GM19463 (cell line): ENCODE results near the gene ADAMTSL3.
"Not testable (repeated sequence)": the region's sequence is repeated elsewhere in the genome, so short reads cannot be mapped to it uniquely, and the experiment has no call there.

Experiments used
- ATAC-seq: cut with Tn5 transposase; IDR thresholded peaks from one replicate; pipeline ENCODE4 v1.9.1; 2021; ENCODE audit warnings: mild to moderate bottlenecking, moderate library complexity; ENCODE audit not compliant: unreplicated experiment

The ADAMTSL3 gene

DNA sequence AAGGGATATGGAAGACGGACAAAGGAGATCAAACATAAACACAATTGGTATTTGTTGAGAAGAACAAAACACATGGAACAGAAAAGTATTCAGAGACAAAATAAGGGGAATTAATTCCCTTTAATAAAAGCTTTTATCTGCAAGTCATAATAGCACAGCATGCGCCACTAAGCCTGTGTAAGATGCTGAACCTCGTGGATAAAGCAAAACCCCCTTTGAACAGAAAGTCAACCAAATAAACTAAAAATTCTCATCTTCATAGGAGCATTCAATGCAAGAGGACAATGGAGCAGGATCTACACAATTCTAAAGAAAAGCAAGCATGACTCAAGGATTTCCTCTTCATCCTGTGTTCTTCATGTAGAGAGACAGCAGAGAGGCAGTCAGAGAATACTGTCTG is 307.4 kb downstream of the ADAMTSL3 start:
- no peak for ATAC-seq

DNA sequence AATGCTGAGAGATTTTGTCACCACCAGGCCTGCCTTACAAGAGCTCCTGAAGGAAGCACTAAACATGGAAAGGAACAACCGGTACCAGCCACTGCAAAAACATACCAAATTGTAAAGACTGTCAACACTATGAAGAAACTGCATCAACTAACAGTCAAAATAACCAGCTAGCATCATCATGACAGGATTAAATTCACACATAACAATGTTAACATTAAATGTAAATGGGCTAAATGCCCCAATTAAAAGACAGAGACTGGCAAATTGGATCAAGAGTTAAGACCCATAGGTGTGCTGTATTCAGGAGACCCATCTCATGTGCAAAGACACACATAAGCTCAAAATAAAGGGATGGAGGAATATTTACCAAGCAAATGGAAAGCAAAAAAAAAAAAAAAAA is 311.0 kb downstream of the ADAMTSL3 start:
- ATAC-seq = not testable (repeated sequence)

DNA sequence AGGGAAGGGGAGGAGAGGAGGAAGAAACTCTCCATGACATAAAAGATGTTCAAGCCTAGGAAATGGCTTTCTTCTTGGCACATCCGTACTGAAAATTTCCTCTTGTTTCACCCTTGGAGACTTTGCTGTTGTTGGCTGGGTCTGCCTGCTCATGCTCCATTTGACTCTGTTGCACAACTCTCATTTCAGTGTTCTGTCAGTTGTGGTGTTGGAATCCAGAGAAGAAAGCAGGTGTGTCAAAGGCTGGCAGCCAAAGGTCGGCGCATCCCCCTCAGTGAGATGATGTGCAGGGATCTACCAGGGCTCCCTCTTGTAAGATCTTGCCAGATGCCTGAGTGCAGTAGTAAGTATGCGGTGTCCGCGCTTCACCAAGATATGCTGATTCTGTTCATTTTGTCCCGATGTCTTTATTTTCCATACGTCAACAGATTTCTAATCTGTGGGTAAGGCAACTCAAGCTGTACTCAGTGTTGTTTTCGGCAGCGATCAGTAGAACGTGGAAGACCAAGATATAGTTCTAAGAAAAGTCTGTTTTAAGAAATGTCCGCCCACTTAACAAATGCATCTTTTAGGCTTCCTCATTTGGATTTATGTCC is 316.5 kb downstream of the ADAMTSL3 start:
- no peak for ATAC-seq

DNA sequence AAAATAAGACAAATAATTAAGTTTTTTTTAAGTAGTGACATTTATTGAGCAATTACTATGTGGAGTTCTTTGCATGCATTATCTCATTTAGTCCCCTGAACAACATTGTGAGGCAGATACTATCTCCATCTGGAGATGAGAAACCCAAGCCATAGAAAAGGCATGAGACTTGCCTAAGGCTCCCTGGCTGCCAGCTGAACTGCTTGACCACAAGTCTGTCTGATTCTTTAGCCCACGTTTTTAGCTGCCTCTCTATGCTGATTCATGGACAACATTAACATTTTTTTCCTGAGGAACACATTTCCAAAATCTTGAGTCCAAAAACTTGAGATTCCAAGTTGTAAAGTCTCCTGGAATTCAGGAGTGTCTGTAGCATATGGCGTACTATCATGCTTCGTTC is 318.1 kb downstream of the ADAMTSL3 start:
- no peak for ATAC-seq

DNA sequence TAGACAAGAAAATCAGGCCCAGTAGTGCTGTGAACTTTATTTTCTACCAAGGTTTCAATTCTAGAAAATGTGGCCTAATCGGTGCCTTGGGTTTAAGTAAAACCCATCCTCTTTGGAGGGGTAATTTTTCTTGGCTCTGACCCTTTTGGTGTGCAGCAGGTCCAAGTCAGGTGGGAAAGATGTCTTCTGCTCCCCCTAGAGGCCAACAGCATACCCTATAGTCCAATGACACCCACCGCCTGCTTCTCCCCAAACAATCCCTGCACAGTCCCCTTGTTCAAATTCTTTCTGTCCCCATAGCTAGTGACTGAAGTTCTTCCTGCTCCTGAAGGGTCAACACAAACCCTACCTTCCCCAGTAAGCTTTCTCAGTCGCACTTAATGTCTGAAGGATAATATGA is 319.9 kb downstream of the ADAMTSL3 start:
- ATAC-seq = no peak

DNA sequence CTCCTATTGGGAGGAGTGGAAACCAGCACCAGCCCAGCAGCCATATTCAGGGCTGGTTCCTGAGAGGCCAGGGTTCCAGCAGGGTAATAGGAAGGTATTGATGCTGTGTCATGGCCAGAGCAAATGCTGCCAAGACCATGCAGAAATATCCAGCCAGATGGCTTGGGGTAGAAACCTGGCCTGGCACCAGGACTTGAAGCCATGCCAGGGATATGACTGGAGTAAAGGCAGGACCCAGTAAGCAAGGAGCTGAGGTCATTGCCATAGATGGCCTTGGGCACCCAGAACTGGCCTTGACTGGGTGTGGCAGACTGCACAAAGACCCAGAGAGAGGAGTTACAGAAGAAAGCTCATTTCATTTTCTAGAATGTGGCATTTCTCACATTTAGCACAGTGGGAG is 324.1 kb downstream of the ADAMTSL3 start:
- ATAC-seq = no peak

DNA sequence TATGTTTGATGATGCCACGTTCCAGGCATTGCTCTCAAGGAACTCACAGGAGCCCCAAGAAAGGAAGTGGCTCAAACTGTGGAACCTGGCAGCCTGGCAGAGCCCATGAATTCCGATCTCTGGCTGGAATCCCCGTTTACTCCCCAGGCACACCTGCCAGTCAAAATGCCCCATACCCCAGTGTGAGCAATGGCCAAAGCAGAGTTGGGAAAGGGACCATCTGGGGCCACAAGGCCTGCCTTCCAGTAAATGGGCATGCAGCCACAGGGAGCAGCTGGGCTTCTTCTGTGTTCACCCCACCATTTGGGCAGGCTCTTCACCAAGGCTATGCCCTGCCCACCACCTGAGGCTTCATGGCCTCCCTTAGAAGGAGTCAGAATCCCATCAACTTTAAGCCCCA is 324.7 kb downstream of the ADAMTSL3 start:
- ATAC-seq = no peak

DNA sequence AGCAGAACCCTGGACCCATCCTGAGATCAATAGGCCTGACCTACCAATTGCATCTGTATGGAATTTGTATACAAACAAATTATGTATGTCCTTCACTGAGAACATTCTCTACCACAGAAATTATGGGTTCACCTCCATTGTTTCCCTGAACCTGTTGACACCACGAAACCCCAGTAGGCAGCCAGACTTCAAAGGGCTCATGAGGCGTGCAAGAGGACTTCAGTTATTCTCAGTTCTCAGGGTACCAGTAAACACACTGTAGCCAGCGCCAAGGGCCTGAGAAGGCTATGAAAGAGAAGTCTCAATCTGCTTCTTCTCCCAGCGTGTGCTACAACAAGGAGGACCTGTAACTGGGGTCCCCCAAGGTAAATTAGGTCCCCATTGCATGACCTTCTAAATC is 326.7 kb downstream of the ADAMTSL3 start:
- ATAC-seq = no peak

DNA sequence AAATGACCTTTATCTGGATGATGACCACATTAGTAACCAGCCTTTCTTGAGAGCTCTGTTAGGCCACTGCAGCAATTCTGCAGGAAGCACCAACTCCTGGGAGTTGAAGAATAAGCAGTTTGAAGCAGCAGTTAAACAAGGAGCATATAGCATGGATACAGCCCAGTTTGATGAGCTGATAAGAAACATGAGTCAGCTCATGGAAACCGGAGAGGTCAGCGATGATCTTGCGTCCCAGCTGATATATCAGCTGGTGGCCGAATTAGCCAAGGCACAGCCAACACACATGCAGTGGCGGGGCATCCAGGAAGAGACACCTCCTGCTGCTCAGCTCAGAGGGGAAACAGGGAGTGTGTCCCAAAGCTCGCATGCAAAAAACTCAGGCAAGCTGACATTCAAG is 328.8 kb downstream of the ADAMTSL3 start:
- ATAC-seq = no peak

DNA sequence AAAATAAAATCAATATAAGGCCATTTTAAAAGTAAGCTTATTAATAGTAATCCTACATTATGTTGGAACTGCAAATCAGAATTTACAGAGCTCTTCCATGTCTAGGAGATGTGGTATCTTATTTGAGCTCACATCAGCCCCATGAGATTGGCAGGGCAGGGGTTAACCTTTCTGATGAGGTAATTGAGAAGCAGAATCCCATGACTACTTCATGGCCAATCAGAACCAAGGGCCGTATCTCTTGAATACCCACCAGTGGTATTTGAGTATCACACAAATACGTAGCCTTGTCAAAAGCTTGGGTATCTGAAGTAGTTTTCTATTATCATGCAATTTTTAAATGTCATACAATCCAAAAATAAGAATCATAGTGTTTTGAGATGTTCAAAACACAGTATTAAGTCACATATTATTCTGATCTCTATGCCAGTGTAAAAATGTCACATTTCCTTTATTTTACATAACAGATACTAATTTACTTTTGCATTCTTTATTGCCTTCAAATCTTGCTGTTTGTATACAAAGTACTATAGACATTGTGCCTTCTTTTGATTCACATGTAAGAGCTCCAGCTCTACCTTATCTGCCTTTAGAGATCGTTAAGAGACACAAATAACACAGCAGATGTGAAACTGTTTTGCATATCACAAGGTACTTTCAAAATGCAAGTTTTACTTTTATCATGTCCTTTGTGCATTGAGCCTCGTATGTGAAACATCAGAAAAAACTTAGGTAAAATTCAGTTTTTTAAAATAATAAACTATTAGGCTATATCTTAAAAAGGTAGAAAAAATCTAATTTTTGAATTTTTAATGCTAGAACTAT is 329.9 kb downstream of the ADAMTSL3 start:
- ATAC-seq = no peak

DNA sequence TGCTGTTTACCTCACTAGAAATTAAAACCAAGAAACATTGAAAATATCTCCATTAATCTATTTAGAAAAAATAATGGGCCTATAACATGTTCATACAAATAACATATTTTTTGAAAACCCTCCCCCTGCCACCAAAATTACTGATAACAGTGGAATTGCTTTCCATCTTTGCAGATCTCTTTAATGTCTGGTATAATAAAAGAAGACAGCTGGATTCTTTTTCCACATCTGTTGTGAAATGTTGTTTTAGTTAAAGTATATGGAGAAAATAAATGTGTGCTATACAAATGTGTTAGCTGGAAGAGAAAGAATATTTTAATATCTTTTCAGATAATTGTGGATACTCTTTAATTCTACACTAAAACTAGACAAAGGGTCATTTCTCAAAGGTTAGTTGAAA is 330.7 kb downstream of the ADAMTSL3 start:
- ATAC-seq = no peak

DNA sequence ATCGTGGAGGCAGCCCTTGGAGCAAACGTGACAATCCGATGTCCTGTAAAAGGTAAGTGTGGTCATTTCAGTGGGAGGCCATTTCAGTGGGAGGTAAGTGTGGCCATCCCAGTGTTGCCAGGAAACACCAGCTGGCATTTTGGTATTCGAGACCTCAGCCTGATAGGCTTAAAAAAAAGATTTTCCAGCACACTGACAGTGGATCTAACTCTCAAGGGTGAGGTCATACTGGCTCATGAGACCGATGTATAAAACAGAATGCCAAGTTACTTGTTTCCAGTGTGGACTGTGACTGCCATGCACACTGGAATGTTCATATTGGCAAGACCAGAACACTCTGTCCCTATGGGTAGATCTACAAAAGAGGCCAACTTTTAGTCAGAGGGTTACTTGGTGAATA is 337.2 kb downstream of the ADAMTSL3 start:
- no peak for ATAC-seq

DNA sequence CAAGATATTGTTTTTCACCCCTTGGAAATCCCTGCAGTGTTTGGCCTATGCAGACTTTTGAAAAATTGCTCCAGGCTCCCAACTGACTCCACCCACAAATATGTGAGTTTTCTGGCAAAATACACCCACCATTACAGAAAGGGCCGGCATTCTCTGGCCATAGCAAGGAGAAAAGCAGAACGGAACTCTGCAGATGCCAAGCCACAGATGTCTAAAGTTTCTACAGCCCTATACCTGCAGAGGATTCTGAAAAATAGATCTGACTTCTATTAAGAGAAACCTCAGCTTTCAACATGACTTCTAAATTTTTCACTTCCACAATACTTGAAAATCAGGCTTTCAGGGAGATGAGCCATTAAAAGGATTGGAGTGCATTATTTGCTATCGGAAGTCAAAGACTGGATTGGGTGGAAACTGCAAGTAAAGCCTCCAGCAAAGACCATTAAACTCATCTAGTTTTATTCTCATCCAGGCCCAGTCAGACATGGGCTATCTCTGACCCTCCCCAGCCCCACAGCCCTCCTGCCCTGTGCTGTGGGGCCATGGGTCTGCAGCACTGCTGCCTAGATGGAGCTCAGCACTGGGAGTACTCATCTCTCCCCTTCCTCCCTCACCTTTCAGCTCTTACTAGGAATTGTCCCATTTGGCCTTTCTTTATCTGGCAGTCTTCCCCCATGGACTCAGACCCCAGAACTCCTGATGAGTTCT is 338.6 kb downstream of the ADAMTSL3 start:
- ATAC-seq = peak; percentile 68

DNA sequence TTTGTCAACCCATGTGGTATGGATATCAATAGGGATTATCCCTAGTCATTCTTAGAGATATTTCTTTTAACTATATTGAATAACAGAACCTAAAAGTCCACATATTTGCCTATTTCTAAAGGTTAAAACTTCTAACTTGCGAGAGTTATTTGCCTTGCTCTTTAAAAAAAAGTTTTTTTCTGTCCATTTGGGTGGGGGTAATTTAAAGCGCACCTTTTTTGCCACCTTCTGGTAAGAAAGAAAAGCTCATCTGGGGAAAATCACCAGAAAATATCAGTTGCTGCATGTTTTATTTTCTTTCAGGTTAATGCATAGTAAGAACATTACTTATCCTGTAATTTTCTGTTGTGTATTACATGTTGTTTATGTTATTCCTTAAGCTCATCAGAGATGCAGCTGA is 339.7 kb downstream of the ADAMTSL3 start:
- no peak for ATAC-seq

DNA sequence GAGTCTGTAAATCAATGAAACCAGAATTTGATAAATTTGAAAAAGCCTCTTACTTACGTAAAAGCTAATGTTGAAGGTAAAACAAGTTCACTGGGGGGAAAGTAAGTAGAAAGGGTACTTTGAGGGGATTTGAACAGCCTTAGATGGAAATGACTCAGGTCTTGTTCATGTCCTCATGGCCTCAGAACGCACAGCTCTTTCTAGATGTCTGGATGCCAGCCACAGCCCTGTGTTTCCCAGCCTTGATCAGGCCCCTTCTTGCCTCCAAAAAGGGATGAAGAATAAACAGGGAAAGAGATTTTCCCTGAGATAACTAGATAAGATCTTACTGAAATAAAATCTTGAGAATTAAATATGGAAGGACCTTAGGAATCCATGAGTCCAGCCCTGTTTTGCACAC is 344.6 kb downstream of the ADAMTSL3 start:
- ATAC-seq = no peak

DNA sequence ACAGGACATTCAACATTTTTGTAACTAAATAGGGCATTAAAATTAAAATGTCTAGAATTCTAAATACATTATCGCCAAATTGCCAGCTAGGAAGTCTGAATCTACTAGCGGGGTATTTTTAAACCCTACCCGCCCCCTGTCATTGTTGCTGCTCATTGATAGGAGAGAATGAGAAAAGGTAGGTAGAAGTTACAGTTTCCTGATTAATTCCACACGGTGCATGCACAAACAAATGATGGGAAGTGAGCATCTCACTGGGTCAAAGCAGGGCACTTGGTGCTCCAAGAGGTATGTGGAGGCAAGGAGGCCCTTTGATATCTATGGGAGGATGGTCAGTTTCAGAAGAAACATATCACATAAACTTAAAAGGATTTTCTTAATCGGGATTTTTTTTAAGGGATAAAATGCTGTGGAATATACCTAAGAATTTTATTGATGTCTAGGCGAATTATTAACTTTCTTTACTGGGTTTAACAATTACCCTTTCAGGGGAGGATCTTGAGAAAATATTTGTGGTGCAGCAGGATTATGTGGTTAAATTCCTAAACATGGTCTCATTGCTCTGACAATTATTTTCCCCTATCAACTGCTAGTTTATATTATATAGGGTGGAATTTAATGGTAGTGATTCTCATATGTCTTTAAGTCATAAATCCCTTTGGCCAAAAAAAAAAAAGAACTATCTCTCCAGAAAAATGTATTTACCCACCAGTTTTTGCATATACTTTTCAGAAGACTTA is 345.6 kb downstream of the ADAMTSL3 start:
- no peak for ATAC-seq

DNA sequence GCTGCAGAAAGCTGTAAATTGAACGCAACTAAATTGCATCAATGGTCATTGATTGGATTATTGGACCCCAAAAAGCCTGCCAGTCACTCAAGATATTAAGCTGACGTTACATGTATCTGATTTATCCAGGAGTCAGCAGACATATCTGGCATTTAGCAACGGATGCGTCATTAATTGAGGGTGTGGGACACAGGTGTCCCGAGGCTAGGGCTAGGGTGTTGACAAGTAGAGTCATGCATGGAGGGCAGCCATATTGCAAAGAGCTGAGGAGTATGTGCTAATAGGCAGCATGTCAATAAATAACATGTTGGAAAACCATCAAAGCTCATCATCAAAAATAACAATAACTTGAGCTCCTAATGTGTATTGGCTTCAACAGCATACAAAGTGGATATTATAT is 347.1 kb downstream of the ADAMTSL3 start:
- ATAC-seq = no peak

DNA sequence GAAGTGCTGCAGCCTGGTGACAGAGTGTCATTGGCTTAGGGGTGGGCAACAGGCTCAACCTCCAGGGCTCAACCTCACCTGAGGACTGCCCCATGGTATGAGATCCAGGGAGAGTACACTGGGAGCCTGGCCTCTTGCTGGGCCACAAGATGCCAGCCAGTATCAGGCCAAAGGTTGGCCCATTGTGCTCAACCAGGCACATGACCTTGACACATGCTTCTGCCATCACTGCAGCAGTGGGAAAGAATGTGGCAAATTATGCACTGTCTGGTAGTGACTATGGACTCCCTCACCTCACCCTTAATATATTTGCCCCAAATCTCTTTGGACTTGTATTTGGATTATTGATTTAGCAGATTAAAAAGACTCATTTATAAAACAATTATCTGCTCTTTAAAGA is 347.7 kb downstream of the ADAMTSL3 start:
- no peak for ATAC-seq

DNA sequence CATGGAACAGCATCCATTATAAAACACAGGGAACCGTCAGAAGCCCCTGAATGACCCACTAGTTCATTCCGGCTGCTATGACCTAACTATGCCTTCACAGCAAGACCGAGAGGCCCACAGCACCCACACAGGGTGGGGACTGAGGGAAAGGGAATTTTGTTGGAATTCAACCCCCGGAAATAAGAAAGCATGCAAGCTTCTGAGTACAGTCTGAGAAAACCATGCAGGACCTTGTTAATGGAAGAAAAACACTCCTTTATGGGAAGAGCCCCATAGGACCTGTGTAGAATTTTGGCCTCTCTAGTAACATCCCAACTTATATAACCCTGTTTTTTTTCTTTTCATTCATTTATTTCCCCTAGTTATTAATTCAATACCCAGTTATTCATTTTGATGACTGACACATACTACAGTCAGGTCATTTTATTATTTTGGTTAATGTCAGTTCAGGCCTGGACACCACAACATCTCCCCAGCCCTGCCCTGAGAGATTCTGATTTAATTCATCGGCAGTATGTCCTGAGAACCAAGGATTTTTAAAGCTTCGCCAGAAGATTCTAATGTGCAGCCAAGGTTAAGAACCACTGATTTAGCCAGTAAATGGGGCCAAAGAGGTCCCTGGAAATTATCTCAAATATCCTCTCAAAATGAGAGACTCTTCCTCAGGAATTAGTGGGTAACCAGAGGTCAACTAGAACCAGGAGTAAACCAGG is 350.0 kb downstream of the ADAMTSL3 start:
- ATAC-seq = no peak

DNA sequence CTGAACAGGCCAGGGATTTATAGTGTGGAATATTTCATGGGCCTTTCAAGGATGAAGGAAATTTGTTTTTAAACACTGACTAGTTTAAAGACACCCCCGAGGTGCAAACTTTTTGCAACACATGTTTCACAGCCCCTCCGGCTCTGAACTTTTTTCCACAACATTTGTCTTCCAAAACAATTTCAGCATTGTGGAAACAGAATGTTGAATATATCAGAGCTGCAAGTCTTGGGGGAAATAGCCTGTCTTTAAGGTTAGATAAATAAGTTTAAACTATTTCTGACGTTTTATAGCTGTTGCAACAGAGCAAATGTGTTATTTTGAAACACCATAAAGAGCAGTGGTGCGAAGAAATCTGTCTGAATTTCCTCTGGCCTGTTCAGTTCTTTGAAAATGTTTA is 352.5 kb downstream of the ADAMTSL3 start:
- no peak for ATAC-seq

DNA sequence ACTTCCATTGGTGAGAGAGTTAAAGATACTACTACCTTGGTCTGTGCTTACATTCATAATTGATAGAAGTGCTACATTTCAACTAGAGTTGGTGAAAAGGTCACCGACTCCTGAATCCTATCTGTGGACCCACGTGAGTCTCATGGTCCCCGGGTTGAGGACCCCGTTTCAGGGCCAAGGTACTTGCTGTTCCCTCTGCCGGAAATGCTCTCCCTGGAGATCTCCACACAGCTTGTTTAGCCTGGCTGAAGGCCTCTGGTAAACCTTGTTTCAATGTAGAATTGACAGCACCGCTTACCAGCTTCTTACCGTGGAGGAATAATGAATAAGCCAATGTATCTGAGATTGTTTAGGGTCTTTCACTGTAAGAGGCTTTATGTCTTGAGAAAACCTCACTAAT is 355.7 kb downstream of the ADAMTSL3 start:
- ATAC-seq = no peak
